DMS153 (cell line): ENCODE data around the gene WHRN.

Source experiments
- DNase-seq: peaks from one replicate; lab custom pipeline; 2025; lab: John Stamatoyannopoulos, UW

The WHRN gene

DNA sequence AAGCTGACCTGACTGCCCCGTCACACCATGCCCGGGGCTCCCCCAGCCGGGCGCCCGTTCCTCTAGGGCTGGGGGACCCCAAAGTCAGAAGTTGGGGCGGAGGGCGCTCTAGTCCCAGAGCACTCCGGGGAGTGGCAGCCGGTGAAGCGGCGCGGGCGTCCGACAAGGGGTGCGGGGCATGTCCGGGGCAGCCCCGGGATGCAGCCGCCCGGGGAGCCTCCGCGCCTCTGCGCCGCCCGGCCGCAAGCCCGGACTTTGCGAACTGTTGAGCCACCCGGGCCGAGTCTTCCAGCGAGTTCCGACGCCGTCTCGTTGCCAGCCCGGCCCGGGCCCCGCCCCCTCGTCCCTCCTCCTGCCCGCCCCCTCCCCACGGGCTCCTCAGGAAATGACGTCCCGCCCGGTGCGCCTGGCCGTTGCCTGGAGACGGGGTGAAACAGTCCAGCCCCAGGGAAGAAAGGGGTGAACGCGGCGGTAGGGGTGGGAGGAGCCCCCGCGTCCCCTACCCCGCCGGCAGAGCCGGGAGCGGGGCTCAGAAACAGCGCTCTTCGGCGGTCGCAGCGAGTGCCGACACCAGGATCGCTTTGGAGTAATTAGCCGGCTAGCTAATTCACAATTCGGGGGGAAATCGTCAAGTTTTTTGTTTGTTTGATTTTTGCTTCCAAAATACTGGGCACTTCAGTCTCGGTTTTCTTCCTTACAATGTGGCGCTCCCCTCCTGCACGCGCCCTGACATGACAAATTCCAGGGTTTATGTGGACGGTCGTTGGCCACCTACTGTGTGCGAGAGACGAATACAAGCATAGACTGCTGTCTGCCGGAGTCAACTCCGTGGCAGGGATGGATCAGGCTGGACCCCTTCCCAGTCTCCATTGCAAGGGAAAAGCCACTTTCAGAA is at the start of gene WHRN:
Gene WHRN, minus strand, starts transcription at position 287 of the 895 bp plus-strand sequence. CDS start 672 bp downstream, outside the sequence.
- DNase-seq: peak; percentile 81

DNA sequence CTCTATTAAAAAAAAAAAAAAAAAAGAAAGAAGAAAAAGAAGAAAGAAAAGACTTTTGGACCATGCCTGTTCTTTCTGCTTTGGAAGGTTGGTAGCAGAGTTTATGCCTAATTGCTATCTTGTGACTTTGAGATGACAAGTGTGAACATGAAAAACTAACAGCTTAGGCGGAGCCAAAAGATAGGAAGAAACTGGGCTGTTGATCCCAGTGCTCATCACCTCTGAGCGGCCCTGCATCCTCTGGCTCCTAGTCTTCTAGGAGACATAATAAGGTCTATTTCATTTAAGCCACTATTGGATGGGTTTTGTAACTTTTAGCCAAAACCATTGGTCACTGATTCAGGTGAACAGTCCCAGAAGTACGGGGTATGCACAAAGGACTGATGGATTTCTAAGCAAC is 47.9 kb upstream of the WHRN start:
- no peak for DNase-seq

DNA sequence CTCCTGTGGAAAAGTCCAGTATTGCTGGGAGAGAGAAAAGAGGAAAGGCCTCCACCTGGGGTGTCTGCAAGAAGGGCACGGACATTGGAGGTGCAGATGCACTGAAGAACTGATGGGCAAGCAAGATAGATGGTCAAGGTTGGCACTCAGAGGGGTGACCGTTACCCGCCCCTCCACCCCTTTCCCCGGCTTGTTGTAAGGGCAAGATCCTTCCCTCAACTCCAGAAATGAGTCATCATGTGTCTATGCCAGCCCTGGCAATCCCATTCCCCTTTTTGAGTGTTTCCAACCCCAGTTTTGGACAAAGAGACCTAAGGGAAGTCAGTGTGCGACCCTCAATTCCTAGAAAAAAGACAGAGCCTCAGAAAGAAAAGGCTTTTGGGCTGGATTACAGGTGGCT is 47.4 kb upstream of the WHRN start:
- no peak for DNase-seq

DNA sequence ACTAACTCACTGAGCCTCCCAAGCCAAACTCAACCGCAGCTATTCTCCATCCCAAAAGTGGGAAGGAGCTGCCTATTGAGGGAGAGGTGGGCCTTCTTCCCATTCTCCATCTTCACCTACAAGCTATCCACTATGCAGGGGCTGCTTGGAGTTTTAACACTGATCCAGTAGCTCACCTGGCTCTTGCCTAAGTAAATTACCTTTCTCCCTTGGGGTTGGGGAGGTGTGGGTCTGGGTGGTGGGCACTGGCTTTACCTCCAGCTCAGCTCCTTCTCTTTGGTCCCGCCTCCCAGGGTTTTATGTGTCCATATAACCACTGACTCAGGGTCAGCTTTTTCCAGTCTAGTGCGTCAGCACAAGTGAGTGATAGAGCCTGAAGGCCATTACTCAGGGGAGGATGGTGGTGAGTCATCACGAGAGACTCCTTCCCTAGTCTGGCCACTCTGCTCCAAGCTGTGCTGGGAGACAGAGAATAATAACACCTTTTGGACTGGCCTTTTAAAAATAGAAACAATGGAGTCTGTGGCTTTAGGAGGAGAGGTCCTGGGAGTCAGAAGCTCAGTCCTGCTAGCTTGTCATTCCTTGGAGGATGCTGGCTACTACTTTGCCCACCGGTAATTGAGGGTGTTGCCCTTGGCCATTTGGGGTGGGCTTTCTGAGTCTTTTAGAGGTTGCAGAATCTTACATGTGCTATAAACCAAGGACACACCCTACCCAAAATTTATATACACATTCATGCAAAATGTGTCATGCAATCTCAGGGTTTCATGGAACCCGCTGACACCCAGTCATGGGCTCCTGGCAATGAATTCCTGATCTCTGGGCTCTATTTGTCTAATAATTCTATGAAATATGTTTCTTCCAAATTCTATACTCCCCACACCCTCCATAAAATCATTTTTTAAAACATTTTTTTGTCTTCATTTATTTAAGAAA is 46.7 kb upstream of the WHRN start:
- peak; percentile 14 for DNase-seq

DNA sequence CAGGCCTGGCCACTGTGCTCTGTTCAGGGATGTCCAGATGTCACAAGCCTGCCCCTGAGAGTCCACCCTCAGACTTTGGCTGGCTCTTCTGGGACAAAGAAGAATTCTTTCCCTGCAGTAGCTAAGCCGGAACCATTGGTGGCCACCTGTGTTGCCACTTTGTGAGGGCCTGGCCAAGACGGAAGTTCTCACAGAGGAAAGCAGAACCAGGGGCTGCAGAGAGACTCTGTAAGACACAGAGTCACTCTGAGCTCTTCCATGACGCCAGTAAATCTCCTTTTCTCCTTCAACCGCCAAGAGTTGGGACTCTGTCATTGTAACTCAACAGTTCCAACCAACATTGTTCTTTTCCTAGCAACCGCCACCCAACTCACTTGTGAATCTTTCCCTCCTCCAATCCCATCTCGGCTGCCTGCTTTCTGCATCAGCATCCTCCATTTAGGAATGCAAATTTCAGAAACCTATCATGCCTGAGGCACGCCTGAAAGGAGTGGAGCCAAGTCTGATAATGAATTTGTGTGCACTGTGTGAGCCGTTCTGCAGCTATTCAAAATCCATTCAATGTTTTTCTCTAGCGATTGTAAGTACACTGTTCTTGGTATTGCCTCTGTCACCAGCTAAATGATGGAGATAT is 44.5 kb upstream of the WHRN start:
- no peak for DNase-seq

DNA sequence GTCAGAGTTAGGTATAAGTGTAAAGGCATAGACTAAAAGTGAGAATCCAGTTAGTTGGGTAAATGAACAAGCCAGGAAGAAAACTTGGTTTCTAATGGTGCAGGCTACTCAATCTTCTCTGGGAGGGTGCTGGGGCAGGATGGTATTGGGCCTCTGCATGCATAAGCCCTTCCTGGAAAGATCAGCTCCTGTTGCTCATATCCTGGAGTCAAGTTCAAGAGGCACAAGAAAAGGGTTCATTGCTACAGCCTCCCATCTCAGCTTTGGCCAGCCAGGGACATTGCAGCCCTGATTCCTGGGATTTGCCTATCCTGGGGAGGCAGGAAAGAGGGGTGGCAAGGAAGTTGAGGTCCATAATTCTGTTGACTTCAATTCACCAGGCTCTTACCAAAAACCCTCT is 41.6 kb upstream of the WHRN start:
- no peak for DNase-seq

DNA sequence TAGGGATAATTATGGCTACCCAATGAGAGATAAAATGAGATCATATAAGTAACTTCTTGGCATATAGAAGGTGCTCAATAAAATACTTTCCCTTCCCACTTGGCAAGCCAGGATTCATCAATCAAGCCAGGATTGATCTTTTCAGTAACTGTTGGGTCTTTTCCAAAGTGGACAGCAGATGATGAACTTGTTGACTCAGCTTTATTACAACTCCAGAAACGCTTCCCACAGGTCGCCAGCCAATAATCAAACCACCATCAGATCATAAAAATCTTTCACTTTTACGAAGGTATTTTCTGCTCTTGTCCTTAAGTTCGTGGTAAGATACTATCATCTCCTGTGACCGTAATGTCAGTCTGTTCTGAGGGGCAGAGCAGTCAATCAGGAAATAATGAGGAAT is 39.8 kb upstream of the WHRN start:
- DNase-seq: no peak

DNA sequence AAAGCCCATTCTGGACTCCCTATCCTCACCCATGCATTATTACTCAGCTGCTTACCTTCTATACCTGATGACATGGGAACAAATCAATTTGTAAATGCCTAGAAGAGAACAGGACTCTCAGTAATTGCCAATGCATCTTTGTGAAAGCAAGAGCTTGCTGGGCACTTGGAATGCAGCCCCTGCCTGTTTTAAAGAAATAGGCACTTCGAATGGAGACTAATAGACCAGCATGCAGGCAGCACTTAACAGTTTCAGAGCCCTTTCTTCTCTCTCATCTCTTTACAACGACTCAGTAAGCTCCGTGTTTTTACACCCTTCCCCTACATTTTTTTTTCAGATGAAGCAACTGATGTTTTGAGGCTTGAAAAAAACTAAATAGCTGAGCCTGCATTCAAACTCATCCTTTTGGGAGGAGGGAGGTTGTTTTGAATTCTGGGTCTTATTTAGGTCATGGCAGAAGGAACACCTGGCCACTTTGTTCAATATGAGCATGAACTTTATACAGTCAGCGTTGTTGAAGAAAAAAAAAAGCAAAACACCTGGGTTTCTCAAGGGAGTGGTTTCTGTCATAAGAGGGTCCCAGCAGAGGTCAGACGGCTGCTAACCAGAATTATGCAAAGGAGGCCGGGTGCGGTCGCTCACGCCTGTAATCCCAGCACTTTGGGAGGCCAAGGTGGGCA is 34.6 kb upstream of the WHRN start:
- no peak for DNase-seq

DNA sequence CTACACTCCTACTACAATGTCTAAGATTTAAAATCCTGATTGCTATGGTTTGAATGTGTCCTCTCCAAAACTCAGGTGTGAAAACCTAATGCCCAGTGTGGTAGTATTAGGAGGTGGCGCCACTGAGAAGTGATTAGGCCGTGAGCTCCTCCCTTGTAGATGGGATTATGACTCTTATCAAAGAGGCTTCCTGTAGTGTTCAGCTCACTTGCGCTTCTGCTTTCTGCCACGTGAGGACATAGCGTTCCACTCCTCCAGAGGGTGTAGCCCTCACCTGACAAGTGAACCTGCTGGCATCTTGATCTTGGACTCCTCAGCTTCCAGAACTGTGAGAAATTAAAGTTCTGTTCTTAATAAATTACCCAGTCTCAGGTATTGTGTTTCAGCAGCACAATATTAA is 33.0 kb upstream of the WHRN start:
- peak; percentile 11 for DNase-seq

DNA sequence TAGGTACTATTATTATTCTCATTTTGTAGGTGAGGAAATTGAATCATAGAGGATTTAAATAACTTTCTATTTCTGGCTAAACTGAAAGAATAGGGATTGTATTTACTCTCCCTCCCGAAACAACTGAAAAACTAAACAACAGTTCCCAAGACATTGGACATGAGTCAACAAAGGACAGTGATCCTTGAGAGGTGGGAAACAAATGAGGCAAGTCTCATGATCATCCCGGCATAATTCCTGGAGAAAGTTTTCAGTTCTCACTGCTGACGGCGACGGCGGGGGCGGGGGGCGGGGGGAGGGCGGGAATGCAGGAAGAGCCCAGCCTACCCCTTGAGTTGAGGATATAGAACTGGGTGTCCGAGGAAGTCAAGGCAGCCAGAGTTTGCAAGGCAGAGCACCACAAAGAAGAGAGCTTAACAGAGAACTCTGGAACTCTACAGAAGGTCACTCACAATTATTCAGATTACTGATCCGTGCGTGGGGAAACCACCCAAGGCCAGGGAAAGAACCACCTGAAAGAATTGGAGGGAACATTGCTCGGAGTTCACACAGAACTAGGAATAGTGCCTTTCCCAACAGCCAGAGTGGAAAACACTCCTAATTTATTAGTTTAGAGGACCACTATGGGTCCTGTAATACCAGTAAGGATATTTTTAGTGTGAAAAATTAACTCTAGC is 27.4 kb upstream of the WHRN start:
- no peak for DNase-seq

DNA sequence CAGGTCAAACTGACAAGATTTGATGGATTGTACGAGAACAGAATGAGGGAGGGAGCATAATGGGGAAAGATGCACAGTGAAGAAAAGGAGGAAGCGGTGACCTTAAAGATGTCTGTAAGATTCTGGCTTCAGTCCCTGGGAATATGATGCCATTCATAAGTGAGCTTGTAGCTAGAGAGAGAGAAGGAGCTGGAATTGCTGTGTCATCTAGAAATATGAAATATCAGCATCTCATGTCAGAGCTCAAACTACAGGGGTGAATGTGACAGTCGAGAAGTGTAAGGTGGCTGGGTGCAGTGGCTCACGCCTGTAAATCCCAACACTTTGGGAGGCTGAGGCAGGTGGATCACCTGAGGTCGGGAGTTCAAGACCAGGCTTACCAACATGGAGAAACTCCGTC is 24.0 kb upstream of the WHRN start:
- DNase-seq: no peak

DNA sequence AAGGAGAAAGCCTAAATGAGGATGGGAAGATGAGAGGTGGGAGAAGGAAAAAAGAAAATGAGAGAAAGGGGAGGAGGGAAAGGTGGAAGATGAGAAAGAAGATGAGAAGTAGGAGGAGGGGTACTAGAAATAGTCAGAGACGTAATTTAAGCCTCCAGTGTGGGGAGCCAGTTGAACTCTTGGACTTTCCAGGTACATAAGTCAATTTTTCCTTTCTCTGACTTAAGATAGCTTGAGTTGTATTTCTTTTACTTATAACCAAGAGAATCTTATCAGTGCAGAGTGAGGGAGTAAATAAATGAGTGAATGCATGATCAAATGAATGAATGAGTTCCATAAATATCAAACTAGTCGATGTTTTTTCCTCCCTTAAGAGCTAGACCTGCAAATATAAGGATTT is 21.5 kb upstream of the WHRN start:
- DNase-seq: no peak

DNA sequence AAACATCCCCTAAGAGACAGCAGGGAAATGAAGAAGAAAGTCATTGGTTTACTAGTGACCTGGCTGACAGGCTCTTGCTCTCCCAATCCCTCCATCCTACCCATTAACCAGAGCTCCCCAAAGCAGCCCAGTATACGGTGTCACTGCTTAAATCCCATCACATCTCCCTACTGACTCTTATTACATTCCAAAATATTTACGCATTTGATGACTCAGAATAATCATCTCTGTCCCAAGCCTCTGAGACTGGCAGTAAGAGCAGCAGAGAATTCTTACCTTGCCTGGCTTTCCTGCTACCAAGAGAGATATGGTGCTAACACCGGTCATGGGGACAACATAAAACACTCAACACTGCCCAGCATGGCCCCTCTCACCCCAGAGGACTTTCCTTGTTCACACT is 20.2 kb upstream of the WHRN start:
- DNase-seq: no peak

DNA sequence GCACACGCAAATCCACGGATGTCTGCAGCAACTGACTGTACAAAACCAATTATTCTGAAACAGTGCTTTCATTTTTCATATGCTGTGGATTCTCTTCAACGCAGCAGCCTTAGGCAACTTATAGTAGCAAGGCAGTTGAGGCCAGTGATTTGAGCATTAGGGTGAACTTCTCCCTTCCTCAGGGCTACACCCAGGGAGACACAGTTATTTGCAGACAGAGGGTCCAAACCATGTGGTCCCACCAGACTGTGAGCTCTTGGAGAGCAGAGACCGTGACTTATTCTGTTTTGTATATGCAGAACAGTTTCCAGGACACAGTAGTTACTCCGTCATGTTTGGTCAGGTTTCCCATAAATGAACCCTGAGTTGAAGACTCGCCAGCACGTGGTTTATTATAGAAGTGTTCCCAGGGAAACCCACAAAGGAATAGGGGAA is 19.0 kb upstream of the WHRN start:
- DNase-seq: no peak

DNA sequence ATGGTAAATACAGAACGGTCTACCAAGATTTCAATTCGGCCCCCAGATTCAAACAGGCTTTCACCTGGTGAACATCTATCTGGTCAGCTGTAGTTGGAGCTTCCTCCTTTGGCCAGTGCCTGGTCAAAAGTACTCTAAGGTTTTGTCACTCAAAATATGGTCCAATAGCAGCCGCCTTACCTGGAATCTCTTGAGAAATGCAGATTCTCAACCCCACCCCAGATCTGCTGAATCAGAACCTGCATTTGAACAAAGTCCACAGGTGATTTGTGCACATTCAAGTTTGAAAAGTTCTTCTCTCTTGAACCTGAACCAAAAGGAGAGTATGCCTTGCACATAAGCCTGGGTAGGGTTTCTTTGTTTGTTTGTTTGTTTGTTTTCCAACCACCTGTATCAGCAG is 17.6 kb upstream of the WHRN start:
- DNase-seq: no peak

DNA sequence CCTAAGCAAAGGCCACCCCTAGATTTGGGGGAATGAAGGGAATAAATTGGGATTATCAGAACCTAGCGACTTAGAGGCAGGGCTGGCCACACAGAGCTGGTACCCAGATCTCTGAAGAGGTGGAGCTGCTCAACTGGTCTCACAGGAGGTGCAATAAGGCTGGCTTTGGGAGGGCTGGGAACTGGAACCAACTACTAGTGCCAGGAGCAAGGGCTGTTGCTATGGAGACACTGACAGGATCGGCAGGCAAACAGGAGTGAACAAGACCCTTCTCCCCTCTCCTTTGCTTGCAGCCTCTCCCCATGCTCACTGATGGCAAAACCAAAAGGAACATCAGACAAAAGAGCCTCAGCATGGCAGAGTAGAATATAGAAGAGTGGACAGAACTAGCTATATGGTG is 17.0 kb upstream of the WHRN start:
- DNase-seq: no peak

DNA sequence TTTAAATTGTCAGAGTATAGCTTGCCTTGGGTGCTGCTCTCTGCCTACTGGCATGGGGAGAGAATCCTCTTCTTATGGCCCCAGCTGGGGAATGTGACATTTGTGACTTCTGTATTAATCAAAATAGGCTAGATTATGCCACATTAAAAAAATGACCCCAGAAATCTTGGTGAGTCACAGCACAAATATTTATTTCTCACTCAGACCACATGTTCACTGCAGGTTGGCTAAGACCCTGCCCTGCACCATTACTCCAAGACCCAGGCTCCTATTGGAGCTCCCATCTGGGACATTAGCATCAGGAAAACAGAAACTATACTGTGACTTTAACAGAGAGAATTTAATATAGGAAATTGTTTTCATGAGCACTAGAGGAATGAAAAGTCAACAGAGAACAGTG is 16.6 kb upstream of the WHRN start:
- no peak for DNase-seq

DNA sequence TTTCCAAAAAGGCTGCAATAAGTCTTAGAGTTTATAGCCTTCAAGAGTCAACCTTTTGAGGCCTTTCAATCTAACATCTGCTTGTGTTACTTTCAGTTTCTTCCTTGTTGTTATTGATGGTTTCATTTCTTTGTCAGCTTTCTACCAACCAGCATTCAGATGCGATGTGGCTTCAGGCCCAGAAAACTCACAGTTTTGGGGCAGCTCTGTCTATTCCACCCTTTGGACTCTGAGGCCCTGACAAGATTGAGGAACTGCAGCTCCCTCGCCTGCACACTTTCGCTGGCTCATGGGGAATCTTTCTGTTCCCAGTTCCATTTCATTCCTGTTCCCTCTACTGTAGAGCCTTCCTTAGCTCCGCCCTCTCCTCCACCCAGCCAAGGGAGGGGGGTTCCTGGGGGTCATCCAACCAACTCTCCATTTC is 13.3 kb upstream of the WHRN start:
- DNase-seq: no peak

DNA sequence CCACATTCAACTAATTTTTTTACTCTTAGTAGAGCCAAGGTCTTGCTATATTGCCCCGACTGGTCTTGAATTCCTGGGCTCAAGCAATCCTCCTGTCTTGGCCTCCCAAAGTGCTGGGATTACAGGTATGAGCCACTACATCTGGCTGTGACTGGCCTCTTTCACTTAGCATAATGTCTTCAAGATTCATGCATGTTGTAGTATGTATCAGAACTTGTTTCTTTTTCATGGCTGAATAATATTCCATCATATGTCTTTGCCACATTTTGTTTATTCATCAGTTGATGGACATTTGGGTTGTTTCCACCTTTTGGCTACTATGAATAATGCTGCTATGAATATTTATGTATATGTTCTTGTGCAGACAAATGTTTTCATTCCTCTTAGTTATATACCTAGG is 12.8 kb upstream of the WHRN start:
- no peak for DNase-seq

DNA sequence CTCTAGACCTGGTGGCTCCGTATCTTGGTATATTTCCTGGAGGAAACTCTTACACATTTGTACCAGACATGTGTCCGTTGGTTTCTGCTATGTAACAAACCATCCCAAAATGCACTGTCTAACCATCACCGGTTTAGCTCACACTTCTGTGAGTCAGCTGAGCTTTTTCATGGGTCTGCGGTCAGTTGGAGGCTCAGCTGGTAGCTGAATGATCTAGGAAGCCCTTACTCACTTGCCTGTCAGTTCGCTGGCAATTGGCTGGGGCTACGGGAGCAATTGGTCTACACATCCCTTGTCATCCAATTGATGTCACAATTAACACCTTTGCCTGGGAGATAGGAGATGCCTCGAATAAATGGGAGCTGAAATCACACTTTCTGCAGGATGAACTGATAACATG is 11.6 kb upstream of the WHRN start:
- DNase-seq: no peak

DNA sequence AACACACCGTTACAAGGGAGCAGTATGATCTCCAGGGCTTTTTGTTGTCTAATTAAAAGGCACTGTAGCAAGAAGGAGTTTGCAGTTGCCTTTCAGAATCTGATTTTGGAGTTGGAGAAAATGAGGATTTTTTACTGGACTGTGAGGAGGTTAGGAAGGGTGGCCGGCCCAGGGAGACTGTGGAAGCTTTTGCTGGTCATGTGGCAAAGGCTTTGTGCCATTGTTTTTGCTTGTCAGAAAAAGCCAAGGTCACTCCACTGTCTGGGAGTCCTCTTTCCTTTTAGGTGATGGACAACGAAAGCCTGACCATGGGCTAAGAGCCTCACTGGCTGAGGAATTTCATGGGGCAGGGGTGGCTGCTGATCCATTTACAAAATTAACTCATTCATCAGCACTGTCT is 10.3 kb upstream of the WHRN start:
- DNase-seq: no peak

DNA sequence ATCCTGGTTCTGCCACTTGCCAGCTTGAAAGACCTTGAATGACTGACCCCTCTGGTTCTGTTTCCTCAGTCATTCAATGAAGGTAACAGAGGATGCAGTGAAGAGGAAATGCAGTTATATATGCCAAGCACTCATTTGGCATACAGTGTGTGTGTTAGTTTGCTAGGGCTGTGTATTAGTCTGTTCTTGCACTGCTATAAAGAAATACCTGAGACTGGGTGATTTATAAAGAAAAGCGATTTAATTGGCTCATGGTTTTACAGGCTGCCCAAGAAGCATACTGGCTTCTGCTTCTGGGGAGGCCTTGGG is 8.6 kb upstream of the WHRN start:
- DNase-seq: no peak
